Sigmoid colon (tissue), 3 donors: Measurements from ENCODE around the gene APEX1.
A peak's percentile ranks its signal among the peaks of the same experiment; 100 is the strongest.

ENCODE experiments used
- CTCF ChIP-seq, 4 experiments: fragments of 450-650 bp in 3 of 4; fragments of 200-600 bp in 1 of 4; IDR thresholded peaks; one replicate each; pipeline ENCODE4 v1.5.1; 2016 to 2019; ENCODE audit warnings: antibody characterized with exemption in 4 of 4, mild to moderate bottlenecking in 3 of 4, moderate library complexity in 2 of 4
- POLR2A ChIP-seq, 2 donors: fragments of 450-650 bp; IDR thresholded peaks; one replicate each; pipeline ENCODE4 v1.6.1; 2016; ENCODE audit warnings: antibody characterized with exemption in 2 of 2, mild to moderate bottlenecking in 2 of 2, moderate library complexity in 2 of 2

- TF ChIP-seq CTCF (IDR thresholded peaks at IDR 0.05) (no peak), POLR2A (IDR thresholded peaks at IDR 0.05) (peak; percentile 81 to 82)
These were observed at the start of gene APEX1, which contains the start of gene OSGEP for GRCh38 chr14:20454516-20455354.
